B cell (primary cell): ENCODE data around the gene LSM14B. TPM values are rescaled to one million over a fixed set of nuclear protein-coding genes. Genes with fewer than 3 reads are reported as not detected.

ENCODE experiments used
- ATAC-seq: fragments of 200-7000 bp; cut with Tn5 transposase; one replicate; pipeline ENCODE4 v1.10.0; 2021; ENCODE audit warnings: low read depth, mild to moderate bottlenecking, moderate number of reproducible peaks, moderate library complexity
- CTCF ChIA-PET: fragments of 350-600 bp; sonication (Branson Sonifier 250); formaldehyde crosslinking; loops from one replicate; lab custom pipeline; 2021; ENCODE audit warnings: antibody characterized with exemption, inconsistent platforms; lab: Charles Lee
- POLR2A ChIA-PET: fragments of 350-600 bp; sonication (Branson Sonifier 250); formaldehyde crosslinking; loops from one replicate; lab custom pipeline; 2021; ENCODE audit warnings: antibody characterized with exemption; lab: Charles Lee
- DNase-seq: peaks from one replicate; pipeline ENCODE4 v3.0.0; 2013
- H2AFZ ChIP-seq: 2 replicates; pipeline ENCODE4 v1.6.1; 2012; ENCODE audit warnings: mild to moderate bottlenecking, low read depth, low read length; ENCODE audit not compliant: insufficient read depth, poor library complexity, severe bottlenecking
- H3K27ac ChIP-seq, 2 donors: 1 replicate in 1 of 2; 2 replicates in 1 of 2; pipeline ENCODE4 v1.5.1; 2012 to 2013; ENCODE audit warnings: low read length in 2 of 2, mild to moderate bottlenecking in 2 of 2, moderate library complexity in 1 of 2
- H3K27me3 ChIP-seq, 4 experiments: fragments of 200-600 bp in 1 of 4; sonication (generic) in 1 of 4; replicated peaks in 1 of 4; 1 replicate in 2 of 4; 2 replicates in 2 of 4; pipeline versions ENCODE4 v1.6.1 to v1.7.0; 2013 to 2016; ENCODE audit warnings: low read length in 3 of 4, mild to moderate bottlenecking in 2 of 4, mixed read lengths in 1 of 4, moderate library complexity in 1 of 4; ENCODE audit not compliant: insufficient read depth in 4 of 4, control insufficient read depth in 3 of 4; ENCODE audit errors: control extremely low read depth in 1 of 4
- H3K36me3 ChIP-seq, 2 experiments: replicated peaks in 1 of 2; 1 replicate in 1 of 2; 2 replicates in 1 of 2; pipeline versions ENCODE4 v1.6.1 to v1.7.1; 2013; ENCODE audit warnings: low read length in 1 of 2; ENCODE audit not compliant: insufficient read depth in 2 of 2, control insufficient read depth in 1 of 2; ENCODE audit errors: control extremely low read depth in 1 of 2, extremely low read depth in 1 of 2
- H3K4me1 ChIP-seq, 2 donors: fragments of 200-600 bp in 1 of 2; sonication (generic) in 1 of 2; 1 replicate in 1 of 2; 2 replicates in 1 of 2; pipeline versions ENCODE4 v1.5.1 to v1.6.1; 2013 to 2017; ENCODE audit warnings: low read length in 2 of 2; ENCODE audit not compliant: control insufficient read depth in 2 of 2, insufficient read depth in 2 of 2
- H3K4me2 ChIP-seq: replicated peaks from 2 replicates; pipeline ENCODE3; 2012; ENCODE audit warnings: mild to moderate bottlenecking, low read depth, low read length; ENCODE audit not compliant: poor library complexity, severe bottlenecking
- H3K4me3 ChIP-seq, 5 experiments: fragments of 200-600 bp in 1 of 5; sonication (generic) in 1 of 5; 1 replicate in 3 of 5; 2 replicates in 2 of 5; pipeline versions ENCODE4 v1.5.1 to v1.7.0; 2011 to 2016; ENCODE audit warnings: low read length in 4 of 5, mild to moderate bottlenecking in 4 of 5, low read depth in 2 of 5, control low read depth in 1 of 5, moderate library complexity in 1 of 5; ENCODE audit not compliant: insufficient read depth in 1 of 5; ENCODE audit errors: control extremely low read depth in 1 of 5, extremely low read depth in 1 of 5
- H3K79me2 ChIP-seq: fragments of 200-600 bp; sonication (generic); one replicate; pipeline ENCODE4 v1.6.0; 2016; ENCODE audit warnings: low read length; ENCODE audit not compliant: control insufficient read depth, insufficient read depth
- H3K9ac ChIP-seq: fragments of 200-600 bp; sonication (generic); 2 replicates; pipeline ENCODE4 v1.6.1; 2017; ENCODE audit warnings: mild to moderate bottlenecking, low read length, moderate library complexity
- H3K9me3 ChIP-seq, 3 donors: one replicate each; pipeline versions ENCODE4 v1.6.1 to v1.7.1; 2013; ENCODE audit warnings: low read length in 2 of 3; ENCODE audit not compliant: control insufficient read depth in 2 of 3, insufficient read depth in 1 of 3; ENCODE audit errors: control extremely low read depth in 1 of 3
- H4K20me1 ChIP-seq: 2 replicates; pipeline ENCODE4 v1.6.0; 2012; ENCODE audit warnings: mild to moderate bottlenecking, low read length; ENCODE audit not compliant: insufficient read depth, control insufficient read depth, poor library complexity, severe bottlenecking
- H3K27ac Mint-ChIP-seq: one replicate; pipeline ENCODE4 v1.8.0; 2021; ENCODE audit warnings: mixed read lengths
- H3K27me3 Mint-ChIP-seq: one replicate; pipeline ENCODE4 v1.8.0; 2021; ENCODE audit warnings: mixed read lengths
- H3K4me1 Mint-ChIP-seq: one replicate; pipeline ENCODE4 v1.8.0; 2021; ENCODE audit warnings: mixed read lengths
- H3K4me3 Mint-ChIP-seq: one replicate; pipeline ENCODE4 v1.8.0; 2021; ENCODE audit warnings: mixed read lengths
- H3K9me3 Mint-ChIP-seq: one replicate; pipeline ENCODE4 v1.8.0; 2022; ENCODE audit warnings: mixed read lengths; ENCODE audit not compliant: insufficient read depth
- CTCF ChIP-seq: fragments of 200-600 bp; IDR thresholded peaks from one replicate; pipeline ENCODE4 v1.8.0; 2022; ENCODE audit warnings: antibody characterized with exemption, mild to moderate bottlenecking
- EZH2 ChIP-seq: IDR thresholded peaks from 2 replicates; pipeline ENCODE4 v1.6.1; 2012; ENCODE audit warnings: borderline replicate concordance, low read depth, mild to moderate bottlenecking, moderate library complexity, low read length; ENCODE audit not compliant: insufficient read depth, poor library complexity, severe bottlenecking
- WGBS: methylation state at CpG from one replicate; pipeline ENCODE4 v1.1.5; 2013; ENCODE audit warnings: missing lambda C conversion rate; ENCODE audit not compliant: insufficient coverage; 5-methylcytosine and 5-hydroxymethylcytosine counted together
- intact Hi-C: fragments of 100-400 bp; cut with micrococcal nuclease; formaldehyde crosslinking; loops from one replicate; pipeline ENCODE4 v1.10.0; 2022
- polyA plus RNA-seq: library from polyadenylated mRNA; depleted of rRNA; stranded (reverse); fragments of >200 nt; gene quantifications from 2 replicates; pipeline ENCODE4 v1.2.3, GENCODE V29; 2012
- total RNA-seq, 2 donors: library from RNA; stranded (reverse); fragments of 120-200 nt in 1 of 2; gene quantifications; 1 replicate in 1 of 2; 2 replicates in 1 of 2; pipeline versions ENCODE4 v1.2.3 to v1.2.4, GENCODE V29; 2013 to 2022

The LSM14B gene
- total and polyA plus RNA-seq, 2 donors (not counting 1 experiment from before 2014, with no cell fraction given) = 26.8 to 52.8 TPM

DNA sequence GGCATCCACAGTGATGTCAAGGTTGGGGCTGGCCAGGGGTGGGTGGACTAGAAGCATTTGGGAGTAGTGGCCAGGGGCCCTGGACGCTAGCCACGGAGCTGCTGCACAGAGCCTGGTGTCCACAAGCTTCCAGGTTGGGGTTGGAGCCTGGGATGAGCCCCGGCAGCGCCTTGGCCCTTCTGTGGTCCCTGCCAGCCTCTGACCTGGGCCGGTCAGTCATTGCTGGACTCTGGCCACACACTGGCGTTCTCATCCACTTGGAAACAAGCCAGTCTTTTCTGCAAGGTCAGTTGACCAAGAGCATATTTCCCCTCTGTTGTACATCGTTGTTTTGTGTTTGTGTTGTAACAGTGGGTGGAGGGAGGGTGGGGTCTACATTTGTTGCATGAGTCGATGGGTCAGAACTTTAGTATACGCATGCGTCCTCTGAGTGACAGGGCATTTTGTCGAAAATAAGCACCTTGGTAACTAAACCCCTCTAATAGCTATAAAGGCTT lies 12.5 kb downstream of the LSM14B start:
- intact Hi-C loops = loop anchor here (5.0 kb wide), 1 partner anchor 107 kb away; no protein-coding TSS in a partner anchor
- WGBS = 97% methylated on average over 7 of the region's 11 CpGs
- Histone ChIP-seq H3K4me2 (no peak overlapping the region), H3K4me1 (peaks cover 0 to 23% of the 10 kb centered on the region in 2 donors), H3K36me3 (peaks cover 1 to 92% of the 10 kb centered on the region in 2 experiments), H2AFZ (no peak overlapping the region), H4K20me1 (peaks cover 55% of the 10 kb centered on the region), H3K27ac (no peak overlapping the region), H3K9me3 (no peaks in the 10 kb centered on the region), H3K27me3 (no peaks in the 10 kb centered on the region), H3K4me3 (no peak overlapping the region), H3K79me2 (peaks cover 25% of the 10 kb centered on the region), H3K9ac (no peak overlapping the region)
- Mint-ChIP-seq H3K27me3 (no peaks in the 10 kb centered on the region), H3K9me3 (no peaks in the 10 kb centered on the region), H3K27ac (no peak overlapping the region), H3K4me1 (peaks cover 25% of the 10 kb centered on the region), H3K4me3 (no peak overlapping the region)
- POLR2A ChIA-PET = no interaction called here
- DNase-seq = no peak
- ATAC-seq = no peak
- TF ChIP-seq CTCF (no peak), EZH2 (no peak)
- CTCF ChIA-PET = interaction anchor here (0.9 to 4.3 kb wide), 7 partner anchors 8 to 131 kb away, joined by 3 to 56 read pairs (median 8); no protein-coding TSS in a partner anchor

DNA sequence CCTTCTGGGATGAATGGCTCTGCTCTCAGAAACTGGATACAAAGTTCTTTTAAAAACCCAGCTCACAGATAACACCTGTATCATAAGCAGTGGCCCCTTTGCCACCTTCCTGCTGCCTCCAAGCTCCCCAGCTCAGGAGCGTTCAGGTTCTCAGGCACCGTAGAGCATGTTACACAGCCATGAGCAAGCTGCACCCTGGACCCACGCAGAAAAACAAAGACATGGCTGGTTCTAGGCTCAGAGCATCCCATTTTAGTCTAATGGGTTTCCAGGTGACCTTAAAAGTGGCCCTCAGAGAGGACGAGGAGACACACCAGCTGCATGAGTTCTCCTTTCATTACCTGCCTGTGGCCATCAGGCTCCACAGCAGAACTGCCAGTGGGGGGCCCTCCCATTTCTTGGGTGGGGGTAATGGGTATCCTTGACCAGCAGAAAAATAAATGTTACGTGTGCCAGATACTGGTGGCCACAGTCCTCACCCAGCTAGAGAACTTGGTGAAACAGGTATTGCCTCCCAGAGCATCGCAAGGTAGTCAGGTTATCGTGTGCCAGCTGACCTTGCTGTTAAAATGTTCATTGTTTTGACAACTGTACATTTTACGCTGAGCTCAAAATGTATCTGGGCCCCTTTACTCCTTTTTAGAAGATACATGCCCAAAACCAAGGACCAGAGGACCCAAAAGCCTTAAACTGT lies 13.4 kb downstream of the LSM14B start:
- Histone ChIP-seq H3K27me3 (no peaks in the 10 kb centered on the region), H3K4me1 (peaks cover 2 to 16% of the 10 kb centered on the region in 2 donors), H3K79me2 (peaks cover 20% of the 10 kb centered on the region), H3K4me2 (no peak overlapping the region), H3K9ac (no peak overlapping the region), H3K27ac (no peak overlapping the region), H2AFZ (no peak overlapping the region), H3K9me3 (no peaks in the 10 kb centered on the region), H3K36me3 (peaks cover 1 to 91% of the 10 kb centered on the region in 2 experiments), H3K4me3 (no peak overlapping the region), H4K20me1 (peaks cover 65% of the 10 kb centered on the region)
- ChIA-PET CTCF (interaction anchor here (0.7 to 4.3 kb wide), 11 partner anchors 9 to 132 kb away, joined by 3 to 56 read pairs (median 3); partner anchors contain the start of gene LSM14B), POLR2A (interaction anchor here (0.9 kb wide), 1 partner anchor 125 kb away, joined by 5 read pairs; no protein-coding TSS in a partner anchor)
- Mint-ChIP-seq H3K27ac (no peak overlapping the region), H3K27me3 (no peaks in the 10 kb centered on the region), H3K4me3 (no peak overlapping the region), H3K9me3 (no peaks in the 10 kb centered on the region), H3K4me1 (peaks cover 28% of the 10 kb centered on the region)
- DNase-seq = no peak
- intact Hi-C loops = loop anchor here (1.0 to 5.0 kb wide), 2 partner anchors 13 to 108 kb away; partner anchors contain the start of gene LSM14B
- no peak for ATAC-seq
- TF ChIP-seq CTCF (no peak), EZH2 (no peak)
- 97% methylated on average over 8 of the region's 8 CpGs for WGBS
